Hepatocyte (in vitro differentiated cells): ENCODE results near the gene VAMP2. TPM values are rescaled to one million over a fixed set of nuclear protein-coding genes. Genes with fewer than 3 reads are reported as not detected.
A peak's percentile ranks its signal among the peaks of the same experiment; 100 is the strongest.
"Not testable (repeated sequence)": the region's sequence is repeated elsewhere in the genome, so short reads cannot be mapped to it uniquely, and the experiment has no call there.

ENCODE experiments used
- DNase-seq: peaks from one replicate; pipeline ENCODE4 v3.0.0-alpha.2; 2016; ENCODE audit warnings: low spot score
- H2AFZ ChIP-seq: fragments of 200-600 bp; sonication (generic); 2 replicates; pipeline ENCODE4 v1.6.0; 2016; ENCODE audit warnings: antibody characterized with exemption, mild to moderate bottlenecking
- H3K27ac ChIP-seq: fragments of 200-600 bp; sonication (generic); 2 replicates; pipeline ENCODE4 v1.5.1; 2016; ENCODE audit warnings: mild to moderate bottlenecking
- H3K27me3 ChIP-seq: fragments of 200-600 bp; sonication (generic); 2 replicates; pipeline ENCODE4 v1.6.1; 2016
- H3K36me3 ChIP-seq: fragments of 200-600 bp; sonication (generic); replicated peaks from 2 replicates; pipeline ENCODE4 v1.5.1; 2016; ENCODE audit warnings: low read depth; ENCODE audit not compliant: insufficient read depth
- H3K4me1 ChIP-seq: fragments of 200-600 bp; sonication (generic); 2 replicates; pipeline ENCODE4 v1.5.1; 2016; ENCODE audit warnings: mild to moderate bottlenecking, moderate library complexity; ENCODE audit not compliant: insufficient read depth
- H3K4me2 ChIP-seq: fragments of 200-600 bp; sonication (generic); 2 replicates; pipeline ENCODE4 v1.6.0; 2016
- H3K4me3 ChIP-seq: fragments of 200-600 bp; sonication (generic); 2 replicates; pipeline ENCODE4 v1.5.1; 2016; ENCODE audit warnings: mild to moderate bottlenecking
- H3K79me2 ChIP-seq: fragments of 200-600 bp; sonication (generic); 2 replicates; pipeline ENCODE4 v1.6.0; 2017; ENCODE audit warnings: mild to moderate bottlenecking
- H3K9me2 ChIP-seq: fragments of 200-600 bp; sonication (generic); replicated peaks from 2 replicates; pipeline ENCODE4 v1.6.0; 2017; ENCODE audit warnings: mild to moderate bottlenecking; ENCODE audit not compliant: insufficient read depth
- H3K9me3 ChIP-seq: fragments of 200-600 bp; sonication (generic); 2 replicates; pipeline ENCODE4 v1.5.1; 2016; ENCODE audit warnings: low read depth, mild to moderate bottlenecking
- H4K20me1 ChIP-seq: fragments of 200-600 bp; sonication (generic); 2 replicates; pipeline ENCODE4 v1.6.0; 2016; ENCODE audit warnings: mild to moderate bottlenecking; ENCODE audit not compliant: insufficient read depth, poor library complexity, severe bottlenecking
- CTCF ChIP-seq: fragments of 200-600 bp; sonication (generic); IDR thresholded peaks from 2 replicates; pipeline ENCODE4 v1.5.1; 2016; ENCODE audit warnings: antibody characterized with exemption, mild to moderate bottlenecking; ENCODE audit not compliant: poor library complexity
- EZH2 ChIP-seq: fragments of 200-600 bp; sonication (generic); IDR thresholded peaks from 2 replicates; pipeline ENCODE4 v1.6.1; 2016; ENCODE audit warnings: antibody characterized with exemption, mild to moderate bottlenecking, borderline replicate concordance
- EZH2phosphoT487 ChIP-seq: fragments of 200-600 bp; sonication (generic); IDR thresholded peaks from one replicate; pipeline ENCODE4 v1.6.1; 2018; ENCODE audit warnings: antibody characterized with exemption, mild to moderate bottlenecking, low read depth, moderate library complexity; ENCODE audit not compliant: unreplicated experiment, severe bottlenecking
- WGBS: methylation state at CpG from one replicate; pipeline ENCODE4 v1.1.6; 2016; ENCODE audit warnings: low lambda C conversion rate; ENCODE audit errors: missing lambda C conversion rate; 5-methylcytosine and 5-hydroxymethylcytosine counted together
- polyA plus RNA-seq: library from polyadenylated mRNA; unstranded; fragments of >200 nt; fragmentation: Nextera tagmentation; extraction: Ambion mirVana; gene quantifications from 2 replicates; pipeline ENCODE4 v1.2.1, GENCODE V29; 2016
- total RNA-seq: library from RNA; depleted of rRNA; stranded (reverse); fragments of >200 nt; gene quantifications from 2 replicates; pipeline ENCODE4 v1.2.3, GENCODE V29; 2014

Gene VAMP2
- total and polyA plus RNA-seq, 2 experiments from 2014 or later, result 8.5 to 44.6 TPM

GRCh38 chr17:8173056-8173870 lies 10.5 kb upstream of the VAMP2 start:
- TF ChIP-seq EZH2 (no peak), EZH2phosphoT487 (no peak), CTCF (no peak)
- DNase-seq, result peak; percentile 94
- no peaks in the 10 kb centered on the region for H3K27me3 ChIP-seq

GRCh38 chr17:8170186-8170585 lies 7.4 kb upstream of the VAMP2 start:
- H3K27me3 ChIP-seq, H3K9me2 ChIP-seq, H3K9me3 ChIP-seq, H4K20me1 ChIP-seq, H3K79me2 ChIP-seq, DNase-seq, H3K36me3 ChIP-seq, H2AFZ ChIP-seq, H3K4me3 ChIP-seq, H3K4me1 ChIP-seq, H3K4me2 ChIP-seq, H3K27ac ChIP-seq: not testable (repeated sequence)
- WGBS, result 94% methylated on average over 16 of the region's 19 CpGs

More at GRCh38 chr17:8173056-8173870, 10.5 kb upstream of the VAMP2 start:
- WGBS, result 1% methylated on average over 23 of the region's 23 CpGs
- Histone ChIP-seq H3K79me2 (peaks cover 8% of the 10 kb centered on the region), H3K4me2 (peak overlapping the region; percentile 75), H4K20me1 (no peaks in the 10 kb centered on the region), H3K4me3 (peak overlapping the region; percentile 43), H2AFZ (peak overlapping the region; percentile 79), H3K4me1 (peaks cover 24% of the 10 kb centered on the region), H3K36me3 (no peaks in the 10 kb centered on the region), H3K27ac (peak overlapping the region; percentile 92), H3K9me3 (no peaks in the 10 kb centered on the region), H3K9me2 (no peaks in the 10 kb centered on the region)

GRCh38 chr17:8167526-8167925 lies 4.8 kb upstream of the VAMP2 start:
- Histone ChIP-seq H3K27ac (no peak overlapping the region), H3K36me3 (no peaks in the 10 kb centered on the region), H3K4me3 (no peak overlapping the region), H3K4me1 (peaks cover 13% of the 10 kb centered on the region), H4K20me1 (no peaks in the 10 kb centered on the region), H3K9me2 (no peaks in the 10 kb centered on the region), H3K4me2 (no peak overlapping the region), H3K27me3 (no peaks in the 10 kb centered on the region), H3K9me3 (no peaks in the 10 kb centered on the region), H3K79me2 (peaks cover 10% of the 10 kb centered on the region), H2AFZ (no peak overlapping the region)
- TF ChIP-seq CTCF (no peak), EZH2phosphoT487 (no peak), EZH2 (no peak)
- no peak for DNase-seq
- WGBS, result 86% methylated on average over 3 of the region's 3 CpGs

GRCh38 chr17:8166731-8167130 lies 4.0 kb upstream of the VAMP2 start:
- Histone ChIP-seq H3K36me3 (no peaks in the 10 kb centered on the region), H2AFZ (no peak overlapping the region), H3K27ac (no peak overlapping the region), H3K79me2 (peaks cover 18% of the 10 kb centered on the region), H3K4me1 (peaks cover 16% of the 10 kb centered on the region), H3K4me2 (no peak overlapping the region), H3K4me3 (no peak overlapping the region), H3K27me3 (no peaks in the 10 kb centered on the region), H4K20me1 (peaks cover 4% of the 10 kb centered on the region), H3K9me3 (no peaks in the 10 kb centered on the region), H3K9me2 (no peaks in the 10 kb centered on the region)
- TF ChIP-seq EZH2 (no peak), EZH2phosphoT487 (no peak), CTCF (no peak)
- WGBS, result 94% methylated on average over 6 of the region's 6 CpGs
- no peak for DNase-seq
